Glomerular endothelial cell (primary cell): ENCODE data around the gene SYNE1. TPM values are rescaled to one million over a fixed set of nuclear protein-coding genes. Genes with fewer than 3 reads are reported as not detected.

Experiments used
- DNase-seq: peaks from one replicate; pipeline ENCODE4 v3.0.0-alpha.2; 2011; ENCODE audit warnings: low read depth, low spot score; ENCODE audit errors: extremely low read depth
- total RNA-seq: library from RNA; depleted of rRNA; stranded (reverse); fragments of >200 nt; gene quantifications from 2 replicates; pipeline ENCODE4 v1.2.3, GENCODE V29; 2015

SYNE1 gene
- total RNA-seq, 1 donor from 2014 or later = 91.2 TPM

DNA sequence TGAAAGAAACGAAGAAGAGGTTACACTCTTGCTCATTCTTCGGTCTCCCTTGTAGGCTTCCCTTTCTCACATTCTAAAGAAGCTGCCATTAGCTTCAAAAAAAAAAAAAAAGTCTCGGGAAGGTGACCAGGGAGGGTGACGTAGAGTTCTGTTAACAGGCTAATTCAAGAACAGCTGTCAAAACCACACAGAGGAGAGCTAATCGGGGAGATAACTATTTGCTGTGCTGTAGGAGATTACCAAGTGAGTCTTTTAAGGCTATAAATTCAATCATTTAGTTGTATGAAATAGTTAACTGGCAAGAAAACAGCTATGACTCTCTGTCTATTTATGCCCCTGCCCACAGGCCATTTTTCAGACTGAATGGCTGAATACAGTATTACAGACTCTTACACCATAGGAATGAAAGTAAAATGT, 256.8 kb downstream of the SYNE1 start:
- peak; percentile 67 for DNase-seq

DNA sequence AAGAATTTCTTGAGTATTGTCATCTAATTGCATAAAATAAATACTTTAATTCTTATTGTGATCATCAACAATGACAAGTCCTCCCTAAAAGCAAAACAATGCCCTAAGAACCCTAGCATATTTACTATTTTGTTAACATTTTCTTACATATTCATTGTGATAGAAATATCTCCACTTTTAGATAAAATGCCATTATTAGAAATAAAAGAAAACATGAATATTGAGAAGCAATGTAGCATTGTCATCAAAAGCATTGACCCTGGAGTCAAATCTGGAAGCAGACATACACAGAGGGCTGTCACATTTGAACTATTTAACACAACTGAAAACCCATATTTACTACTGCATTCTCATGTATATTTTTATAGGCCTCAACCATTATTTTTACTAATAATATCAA, 257.7 kb downstream of the SYNE1 start:
- DNase-seq = no peak

DNA sequence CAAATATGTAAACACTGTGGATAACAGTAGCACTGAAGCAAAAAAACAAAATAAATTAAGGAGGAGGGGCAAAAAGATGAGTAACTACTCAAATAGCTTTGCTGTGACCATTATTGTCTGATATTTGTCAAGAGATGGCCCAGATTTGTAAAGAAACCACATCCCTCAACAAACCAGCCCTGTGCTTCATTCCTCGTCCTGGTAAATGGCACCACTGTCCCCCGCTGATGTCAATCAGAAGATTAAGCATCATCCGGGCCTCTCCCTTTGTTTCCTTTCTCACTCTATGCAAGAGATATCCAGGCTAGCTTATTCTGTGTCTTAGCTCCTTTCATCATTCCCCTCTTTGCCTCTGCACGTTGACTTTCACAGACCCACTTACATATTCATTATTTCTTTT, 259.0 kb downstream of the SYNE1 start:
- DNase-seq = no peak

DNA sequence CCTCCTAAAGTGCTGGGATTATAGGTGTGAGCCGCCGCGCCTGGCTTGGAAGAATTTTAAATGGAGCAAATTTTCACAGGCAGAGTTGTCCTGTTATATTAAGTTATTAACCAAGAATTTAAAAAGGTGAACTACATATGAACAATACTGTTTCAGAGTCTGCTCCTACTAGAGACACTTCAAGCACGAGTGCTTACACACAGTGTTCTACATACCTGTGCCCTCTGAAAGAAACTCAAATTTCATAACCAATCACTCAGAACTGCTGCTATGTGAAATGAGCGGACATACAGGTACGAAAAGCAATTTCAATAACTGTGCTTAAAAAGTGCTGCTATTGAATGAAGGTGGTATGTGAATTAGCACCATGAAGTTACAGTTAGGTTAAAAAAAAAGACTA, 262.0 kb downstream of the SYNE1 start:
- no peak for DNase-seq

DNA sequence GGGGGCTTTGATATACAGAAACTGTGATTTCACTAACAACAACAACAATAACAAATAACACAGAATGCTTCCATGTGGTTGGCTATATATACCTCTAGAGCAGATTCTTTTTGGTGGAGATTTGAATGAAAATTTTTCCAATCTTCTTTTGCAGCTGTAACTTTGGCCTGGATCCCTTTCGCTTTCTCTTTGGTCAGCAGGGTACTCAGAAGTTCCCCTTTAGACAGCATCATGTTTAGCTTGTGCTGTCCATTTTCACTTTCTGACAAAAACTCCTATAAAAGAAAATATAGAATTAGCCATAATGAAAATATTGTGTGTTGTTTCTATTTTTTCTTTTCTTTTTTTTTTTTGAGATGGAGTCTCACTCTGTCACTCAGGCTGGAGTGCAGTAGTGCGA, 264.2 kb downstream of the SYNE1 start:
- DNase-seq = no peak

DNA sequence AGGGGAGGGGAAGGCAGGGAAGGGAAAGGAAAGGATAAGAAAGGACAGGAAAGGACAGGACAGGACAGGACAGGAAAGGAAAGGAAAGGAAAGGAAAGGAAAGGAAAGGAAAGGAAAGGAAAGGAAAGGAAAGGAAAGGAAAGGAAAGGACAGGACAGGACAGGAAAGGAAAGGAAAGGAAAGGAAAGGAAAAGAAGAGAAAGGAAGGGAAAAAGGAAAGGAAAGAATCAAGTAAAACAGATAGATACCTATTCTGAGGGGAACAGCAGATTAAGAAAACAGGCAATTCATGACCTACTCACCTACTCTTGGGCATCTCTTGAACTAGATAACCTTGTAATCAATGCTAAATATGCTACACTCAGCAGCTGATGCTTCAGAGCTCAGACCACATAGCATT, 265.4 kb downstream of the SYNE1 start:
- DNase-seq = no peak

DNA sequence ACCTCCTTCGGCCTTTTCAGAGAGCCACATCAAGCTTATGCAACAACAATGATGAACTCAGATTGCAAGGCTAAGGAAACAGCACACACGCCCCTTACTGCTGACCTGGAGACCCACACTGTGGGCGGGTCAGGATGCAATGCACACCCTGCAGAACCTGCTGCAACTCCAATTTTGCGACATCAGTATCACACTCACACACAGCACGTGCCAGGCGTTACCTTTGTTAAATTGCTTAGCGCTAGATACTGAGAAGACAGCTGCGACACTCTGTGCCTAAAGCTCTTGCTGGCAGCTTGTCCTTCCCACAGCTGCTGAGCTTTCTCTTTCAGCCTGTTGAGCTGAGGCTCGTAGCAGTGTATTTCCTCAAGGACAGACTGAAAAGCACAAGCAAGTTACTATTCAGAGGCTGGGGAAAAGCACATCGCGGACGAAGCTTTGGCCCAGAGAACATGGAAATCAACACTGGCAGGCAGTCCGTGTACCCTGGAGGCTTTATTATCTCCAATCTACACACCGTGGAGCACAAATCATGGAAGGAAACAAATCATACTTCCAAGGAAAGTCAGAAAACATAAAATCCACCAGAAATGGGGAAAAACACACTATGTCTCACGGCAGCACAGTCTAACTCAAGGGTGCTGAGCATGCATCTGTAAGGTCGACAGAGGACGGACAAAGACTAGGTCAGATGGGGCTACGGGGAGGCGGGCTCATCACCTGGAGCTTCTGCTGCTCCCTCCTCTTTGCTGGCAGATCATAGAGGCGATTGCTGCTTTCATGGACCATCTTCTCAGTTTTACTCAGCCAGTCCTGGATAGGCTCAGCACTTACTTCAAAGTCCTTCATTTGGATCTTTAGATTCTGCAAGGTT, 268.2 kb downstream of the SYNE1 start:
- no peak for DNase-seq

DNA sequence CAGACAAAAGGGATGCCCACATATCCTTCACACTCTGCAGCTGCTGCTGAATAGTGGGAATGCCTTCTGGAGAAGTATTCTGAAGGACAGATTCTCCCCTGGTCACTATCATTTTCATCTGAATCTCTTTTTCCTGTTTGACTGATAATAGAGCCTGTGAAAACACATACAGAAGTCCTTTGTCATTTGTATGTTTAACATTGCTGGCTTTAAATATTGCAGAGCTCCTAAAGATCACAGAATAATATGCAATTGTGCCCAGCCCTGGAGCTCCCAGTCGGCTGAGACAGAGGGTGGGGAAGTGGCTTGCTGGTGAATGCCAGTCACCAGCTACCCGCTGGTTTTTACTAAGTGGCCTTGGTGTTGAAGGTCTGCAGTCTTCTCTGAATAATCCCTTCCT, 272.3 kb downstream of the SYNE1 start:
- DNase-seq = no peak

DNA sequence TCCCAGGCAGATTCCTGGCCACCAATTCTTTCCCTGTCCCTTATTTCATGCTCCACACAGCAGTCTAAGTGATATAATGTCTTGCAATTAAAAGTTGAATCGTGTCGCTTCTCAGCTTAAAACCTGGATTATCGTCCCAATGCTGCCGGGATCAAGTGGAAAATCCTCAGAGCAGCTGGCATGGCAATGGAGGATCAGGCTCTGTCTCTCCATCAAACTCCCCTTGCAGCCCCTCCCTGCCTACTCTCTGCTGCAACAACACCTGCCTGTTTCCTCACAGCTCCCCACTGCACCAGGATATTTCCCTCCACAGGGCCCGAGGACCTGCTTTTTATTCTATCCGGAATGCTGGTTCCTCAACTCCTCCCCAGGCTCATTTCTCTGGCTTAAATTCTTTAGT, 277.1 kb downstream of the SYNE1 start:
- no peak for DNase-seq

DNA sequence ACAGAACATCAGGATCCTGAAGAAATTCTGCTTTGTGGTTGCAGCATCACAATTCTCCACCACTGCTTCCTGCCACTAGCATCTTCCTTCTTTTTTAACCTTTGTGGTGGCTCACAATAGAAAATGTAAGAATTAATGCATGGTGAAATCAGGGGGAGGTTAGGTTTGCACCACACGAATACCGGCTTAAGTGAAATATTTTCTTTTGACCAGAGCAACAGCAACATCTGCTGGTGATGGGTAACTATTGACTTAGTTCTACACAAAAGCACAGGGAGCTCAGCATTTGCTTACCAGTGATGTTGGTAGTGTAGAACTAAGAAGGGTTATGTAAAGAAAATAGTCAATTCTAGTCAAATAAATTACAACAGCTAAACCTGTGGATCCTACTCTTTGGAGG, 280.5 kb downstream of the SYNE1 start:
- no peak for DNase-seq

DNA sequence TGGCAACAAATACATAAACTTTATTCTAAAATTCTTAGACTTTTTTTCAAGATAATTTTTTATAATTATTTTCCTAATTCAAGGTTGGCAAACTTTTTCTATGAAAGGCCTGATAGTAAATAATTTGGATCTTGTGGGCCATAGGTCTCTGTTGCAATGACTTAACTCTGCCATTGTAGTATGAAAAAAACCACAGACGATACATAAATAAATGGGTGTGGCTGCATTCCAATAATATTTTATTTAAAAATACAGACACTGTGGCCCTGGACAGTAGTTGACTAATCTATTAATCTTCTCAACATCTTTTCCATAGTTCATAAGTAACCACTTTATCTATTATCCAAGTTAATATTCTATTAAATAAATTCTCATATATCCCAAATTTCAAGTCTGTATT, 281.1 kb downstream of the SYNE1 start:
- DNase-seq = no peak

DNA sequence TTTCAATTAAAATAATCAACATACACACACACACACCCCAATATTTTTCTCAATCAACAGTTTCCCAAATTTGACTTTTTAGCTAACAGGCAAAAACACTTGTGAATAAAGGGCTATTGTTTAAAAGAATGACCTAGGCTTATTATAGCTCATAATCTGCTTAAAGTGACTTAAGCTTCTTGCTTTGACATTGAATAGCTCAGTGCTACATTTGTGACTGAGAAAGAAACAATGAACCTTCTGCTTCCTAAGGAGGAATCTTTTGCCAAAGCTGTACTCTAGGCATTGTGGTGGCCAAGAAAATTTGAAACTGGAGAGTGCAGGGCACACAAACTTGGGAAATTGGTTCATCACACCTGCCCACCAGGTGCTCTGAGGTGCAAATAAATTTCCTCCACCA, 282.0 kb downstream of the SYNE1 start:
- no peak for DNase-seq

DNA sequence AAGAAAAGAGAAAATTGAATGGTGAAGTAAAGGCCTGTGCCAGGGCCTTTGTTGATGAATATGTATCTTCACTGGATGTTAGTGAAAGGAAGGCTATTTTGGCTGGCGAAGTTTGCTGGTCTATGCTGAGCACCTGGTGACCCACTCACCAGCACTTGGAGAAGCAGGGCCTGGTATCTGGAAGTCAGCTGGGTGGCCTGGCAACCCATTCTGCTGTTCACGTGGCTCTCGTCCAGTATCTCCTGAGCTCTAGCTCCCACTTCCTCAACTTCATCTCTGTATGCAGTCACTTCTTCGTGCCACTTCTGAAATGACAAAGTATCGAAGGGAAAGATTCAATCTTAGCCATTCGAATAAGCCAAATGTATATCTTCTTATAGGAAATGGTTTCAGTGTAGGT, 283.7 kb downstream of the SYNE1 start:
- no peak for DNase-seq

DNA sequence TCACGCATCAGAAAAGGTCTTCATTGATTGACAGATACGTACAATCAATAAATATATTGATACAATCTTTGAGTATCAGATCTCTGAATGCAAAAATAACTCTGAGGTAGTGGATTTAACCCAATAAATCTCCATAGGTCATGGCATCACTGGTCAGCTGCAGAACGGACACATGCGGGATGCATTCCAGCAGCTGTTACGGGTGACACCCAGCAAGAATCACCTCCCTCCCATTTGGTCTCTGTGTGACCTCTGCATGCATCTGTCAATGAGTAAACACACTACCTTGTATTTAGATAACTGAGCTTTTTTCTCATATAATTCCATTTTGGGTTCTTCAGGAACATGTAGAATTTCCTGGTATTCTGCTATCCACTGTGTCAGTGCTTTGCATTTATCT, 285.4 kb downstream of the SYNE1 start:
- DNase-seq = no peak

DNA sequence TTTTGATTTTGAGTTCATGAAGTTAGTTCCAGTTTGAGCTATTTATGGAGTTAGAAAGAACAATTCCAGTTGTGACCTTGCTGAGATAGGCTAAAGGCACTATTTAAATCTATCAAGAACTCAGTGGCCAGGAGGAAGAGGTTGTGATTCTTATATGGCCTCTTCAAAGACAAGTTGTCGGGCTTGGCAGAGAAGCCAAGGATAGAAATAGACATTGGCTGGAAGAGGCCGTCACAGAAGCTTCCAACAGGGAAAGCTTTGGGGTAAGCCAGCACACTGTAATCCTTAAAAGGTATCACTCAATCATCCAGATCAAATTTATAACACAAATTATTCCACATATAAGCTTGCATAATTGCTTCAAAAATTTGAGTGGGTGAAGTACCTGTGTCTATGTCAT, 286.1 kb downstream of the SYNE1 start:
- no peak for DNase-seq

DNA sequence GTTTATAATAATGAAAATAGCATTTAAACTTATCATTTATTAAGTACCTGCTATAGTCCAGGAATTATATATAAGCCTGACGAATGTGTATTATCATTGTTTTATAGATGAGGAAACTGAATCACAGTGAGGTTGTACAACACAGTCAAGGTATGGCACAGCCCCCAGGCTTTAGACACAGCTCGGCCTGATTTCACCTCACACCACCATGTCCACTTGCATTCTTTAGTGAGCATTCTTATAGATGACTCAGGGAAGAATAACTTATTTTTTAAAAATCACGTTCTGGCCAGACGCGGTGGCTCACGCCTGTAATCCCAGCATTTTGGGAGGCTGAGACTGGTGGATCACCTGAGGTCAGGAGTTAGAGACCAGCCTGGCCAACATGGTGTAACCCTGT, 289.0 kb downstream of the SYNE1 start:
- DNase-seq = no peak

DNA sequence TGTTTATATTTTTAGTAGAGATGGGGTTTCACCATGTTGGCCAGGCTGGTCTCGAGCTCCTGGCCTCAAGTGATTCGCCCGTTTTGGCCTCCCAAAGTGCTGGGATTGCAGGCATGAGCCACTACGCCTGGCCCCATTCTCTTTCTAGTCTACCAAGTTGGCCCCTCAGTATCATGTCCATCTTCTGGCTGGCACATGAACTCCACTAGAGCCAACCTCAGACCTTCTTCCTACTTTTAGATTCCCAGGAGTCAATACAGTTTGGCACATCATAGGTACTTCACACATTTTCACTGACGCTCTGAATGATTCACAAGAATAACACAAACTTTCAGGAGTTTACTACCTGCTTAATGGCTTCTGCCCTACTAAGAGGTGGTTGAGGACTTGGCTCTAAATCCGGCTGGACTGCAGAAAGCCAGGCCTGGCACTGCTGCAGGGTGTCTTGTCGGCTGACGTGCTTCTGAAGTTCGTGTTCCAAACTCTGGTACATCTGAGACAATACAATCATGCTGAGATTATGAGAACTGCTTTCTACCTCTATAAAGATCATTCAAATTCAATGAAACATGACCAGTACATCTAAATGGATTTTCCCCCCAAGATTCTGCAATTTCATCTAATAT, 293.3 kb downstream of the SYNE1 start:
- no peak for DNase-seq

DNA sequence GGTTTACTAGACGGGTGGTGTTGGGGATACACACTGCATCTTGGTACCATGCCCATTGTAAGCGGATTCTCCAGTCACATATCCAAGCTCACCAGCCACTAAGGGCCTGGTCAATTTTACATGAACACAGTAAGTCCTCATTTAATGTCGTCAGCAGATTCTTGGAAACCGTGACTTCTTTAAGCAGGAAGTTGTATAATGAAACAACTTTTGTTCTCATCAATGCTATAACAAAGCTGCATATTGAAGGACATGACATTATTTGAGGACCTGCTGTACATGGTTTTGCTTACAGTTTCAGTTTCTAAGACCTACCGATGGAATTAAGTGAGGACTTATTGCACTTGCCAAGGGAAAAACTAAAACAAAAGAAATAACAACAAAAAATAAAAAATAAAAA, 295.6 kb downstream of the SYNE1 start:
- no peak for DNase-seq

DNA sequence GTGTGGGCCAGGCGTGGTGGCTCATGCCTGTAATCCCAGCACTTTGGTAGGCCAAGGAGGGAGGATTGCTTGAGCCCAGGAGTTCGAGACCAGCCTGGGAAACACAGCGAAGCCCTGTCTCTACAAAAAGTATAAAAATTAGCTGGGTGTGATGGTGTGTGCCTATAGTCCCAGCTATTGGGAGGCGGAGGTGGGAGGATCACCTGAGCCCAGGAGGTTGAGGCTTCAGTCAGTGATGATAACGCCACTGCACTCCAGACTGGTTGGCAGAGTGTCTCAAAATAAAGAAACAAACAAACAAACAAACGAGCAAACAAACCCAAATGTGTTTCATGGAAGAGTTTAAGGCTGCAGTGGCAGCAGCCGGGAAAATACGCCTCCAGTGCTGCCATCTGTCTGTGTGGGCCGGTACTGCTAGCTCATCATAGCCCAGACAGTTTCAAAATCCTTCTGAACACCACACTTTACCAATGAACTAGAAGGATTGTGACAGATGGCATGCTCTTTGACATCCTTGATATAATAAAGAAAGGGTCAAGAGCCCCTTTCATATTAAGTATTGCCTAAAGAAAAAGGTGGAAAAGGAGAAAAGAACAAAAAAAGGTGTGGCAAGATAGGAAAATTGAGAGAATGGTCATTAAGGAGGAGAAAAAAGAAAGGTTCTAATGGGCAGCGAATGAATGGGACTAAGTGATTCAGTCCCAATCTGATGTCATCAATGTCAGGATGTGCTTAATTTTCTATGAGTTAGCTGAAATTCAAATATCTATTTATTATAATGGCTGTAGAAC, 298.6 kb downstream of the SYNE1 start:
- DNase-seq = no peak

DNA sequence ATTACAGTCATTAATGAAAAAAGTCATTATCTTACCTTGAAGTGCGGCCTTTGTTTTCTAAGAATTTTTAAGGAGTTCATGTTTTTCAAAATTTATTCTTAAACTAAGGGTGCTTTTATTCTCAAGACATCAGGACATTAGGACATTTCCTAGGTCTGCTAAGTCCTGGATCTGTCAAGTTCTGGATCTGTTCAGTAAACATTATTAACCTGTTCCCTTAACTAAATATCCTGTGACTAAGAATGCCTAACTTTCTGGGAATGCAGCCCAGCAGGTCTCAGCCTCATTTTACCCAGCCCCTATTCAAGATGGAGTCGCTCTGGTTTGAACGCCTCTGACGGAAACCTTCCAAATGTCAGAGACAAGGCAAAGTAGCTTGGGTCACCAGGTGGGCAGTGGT, 302.6 kb downstream of the SYNE1 start:
- no peak for DNase-seq

DNA sequence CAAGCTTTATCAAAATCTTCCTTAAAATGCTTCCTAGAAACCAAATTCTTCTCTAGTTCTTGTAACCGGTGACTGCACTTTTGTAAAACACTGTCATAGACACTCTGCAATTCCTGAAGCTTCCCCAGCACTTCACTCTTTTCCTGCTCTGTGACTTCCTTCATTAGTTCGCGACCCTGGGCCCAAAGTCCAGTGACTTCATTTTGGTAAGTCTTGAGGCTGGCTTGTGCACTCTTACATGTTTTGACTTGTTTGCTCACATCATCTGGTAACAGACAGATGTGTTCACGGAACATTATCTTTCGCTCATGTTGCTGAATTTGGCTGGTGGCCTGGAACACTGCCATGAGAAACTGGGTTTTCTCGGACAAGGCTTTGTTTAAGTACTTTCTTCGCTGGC, 306.2 kb downstream of the SYNE1 start:
- no peak for DNase-seq
